ENCODE results near the gene GPR4.
"Not testable (repeated sequence)": the region's sequence is repeated elsewhere in the genome, so short reads cannot be mapped to it uniquely, and the experiment has no call there.

Gene GPR4

DNA sequence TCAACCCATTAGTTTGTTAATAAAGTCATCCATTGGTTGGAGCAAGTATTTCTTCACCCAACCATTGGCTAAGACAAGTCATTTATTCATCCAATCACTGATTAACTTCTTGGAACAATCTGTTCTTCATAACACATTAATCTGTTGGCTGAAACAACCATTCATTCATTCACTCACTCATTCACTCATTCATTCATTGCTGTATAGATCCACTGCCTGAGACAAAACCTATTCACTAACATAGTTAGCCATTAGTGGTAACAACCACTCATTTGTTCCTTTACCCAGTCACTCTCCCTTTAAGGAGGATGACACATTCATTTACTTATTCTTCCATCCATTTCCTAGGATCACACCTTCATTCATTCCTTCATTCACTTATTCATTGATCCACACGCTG, 22.0 kb upstream of the GPR4 start:
- DNase-seq (ENCODE audit: low read depth in 2 of 3, low spot score in 1 of 3): no peak

DNA sequence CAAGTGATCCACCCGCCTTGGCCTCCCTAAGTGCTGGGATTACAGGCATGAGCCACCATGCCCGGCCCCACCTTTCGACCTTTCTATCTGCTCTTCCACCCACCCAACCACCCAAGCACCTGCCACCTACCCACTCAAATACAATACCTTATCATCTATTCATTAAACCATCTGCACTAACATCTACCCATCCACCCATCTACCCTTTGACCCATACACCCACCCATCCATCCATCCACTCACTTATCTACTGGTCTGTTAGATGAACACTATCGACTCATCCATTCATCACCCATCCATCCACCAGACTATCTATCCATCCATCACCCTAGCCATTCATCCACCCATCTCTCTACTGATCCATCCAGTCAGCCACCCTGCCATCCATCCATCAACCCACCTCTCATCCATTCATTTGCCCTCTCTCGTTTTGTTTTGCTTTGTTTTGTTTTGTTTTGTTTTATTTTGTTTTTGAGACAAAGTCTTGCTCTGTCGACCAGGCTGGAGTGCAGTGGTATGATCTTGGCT, 20.0 kb upstream of the GPR4 start:
- DNase-seq (ENCODE audit: low read depth in 2 of 3, low spot score in 1 of 3): no peak

DNA sequence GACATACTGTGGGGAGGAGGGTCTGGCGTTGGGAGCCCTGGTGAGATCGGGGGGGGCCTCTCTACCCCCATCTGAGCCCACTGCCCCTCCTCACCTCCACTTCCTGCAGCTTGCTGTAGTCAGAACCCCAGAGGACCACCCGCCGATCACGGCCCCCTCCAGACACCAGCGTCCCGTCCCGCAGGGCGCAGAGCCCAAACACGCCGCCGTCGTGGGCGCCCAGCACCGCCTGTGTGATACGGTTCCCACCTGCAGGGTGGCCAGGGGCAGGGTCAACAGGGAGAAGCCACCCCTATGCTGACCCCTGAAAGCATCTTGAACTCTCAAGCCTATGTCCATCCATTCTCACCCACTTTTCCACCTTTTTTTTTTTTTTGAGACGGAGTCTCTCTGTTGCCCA, 19.4 kb upstream of the GPR4 start:
- no peak for DNase-seq (ENCODE audit: low read depth in 2 of 3, low spot score in 1 of 3)

DNA sequence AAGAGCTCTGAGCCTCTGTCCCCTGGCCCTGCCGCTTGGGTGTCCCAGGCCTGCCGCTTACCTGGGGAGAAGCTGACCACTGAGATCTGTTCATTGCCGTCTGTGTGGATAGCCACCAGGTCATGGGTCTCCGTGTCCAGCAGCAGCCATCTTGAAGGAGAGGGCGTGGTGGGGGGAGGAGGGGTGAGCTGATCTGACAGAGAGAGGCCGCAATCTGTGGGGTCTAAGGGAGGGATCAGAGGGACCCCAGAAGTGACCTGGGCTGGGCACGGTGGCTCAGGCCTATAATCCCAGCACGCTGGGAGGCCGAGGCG, 14.6 kb upstream of the GPR4 start:
- DNase-seq (ENCODE audit: low read depth in 2 of 3, low spot score in 1 of 3): no peak

DNA sequence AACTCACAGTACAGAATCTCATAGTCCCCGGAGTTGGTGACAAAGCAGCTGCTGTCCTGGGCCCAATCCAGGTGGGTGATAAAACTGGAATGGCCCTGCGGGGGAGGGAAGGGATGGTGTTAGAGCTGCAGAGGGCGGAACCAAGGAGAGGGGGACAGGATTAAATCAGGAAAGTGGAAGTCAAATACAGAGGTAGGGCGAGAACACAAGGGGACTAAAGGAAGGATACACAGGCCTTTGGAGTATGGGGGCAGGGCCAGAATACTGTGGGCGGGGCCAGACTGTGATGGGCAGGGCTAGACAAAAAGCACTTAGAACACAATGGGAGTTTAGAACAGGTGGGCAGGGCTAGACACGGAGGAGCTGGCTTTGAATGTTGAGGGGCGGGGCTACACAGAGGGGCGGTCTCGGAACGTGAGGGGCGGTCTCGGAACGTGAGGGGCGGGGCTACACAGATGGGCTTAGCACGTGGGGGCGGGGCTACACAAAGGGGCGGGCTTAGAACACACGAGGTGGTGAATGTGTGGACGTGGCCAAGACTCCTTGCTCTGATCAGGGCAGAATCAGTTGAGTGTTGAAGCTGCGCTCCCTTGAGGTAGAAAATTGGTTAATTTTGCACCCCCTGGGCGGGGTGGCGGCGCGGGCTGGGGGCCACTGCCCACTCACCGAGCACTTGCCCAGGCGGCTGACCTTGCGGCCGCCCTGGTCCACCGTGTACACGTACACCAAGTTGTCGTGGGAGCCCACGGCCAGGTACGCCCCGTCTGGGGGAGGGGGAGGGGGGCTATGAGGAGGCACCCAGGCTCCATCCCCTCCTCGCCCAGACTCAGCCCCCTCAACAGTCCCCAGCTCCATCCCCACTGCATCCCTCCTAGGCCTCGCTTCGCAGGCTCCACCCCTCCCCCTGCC, 14.0 kb upstream of the GPR4 start:
- DNase-seq (ENCODE audit: low read depth in 2 of 3, low spot score in 1 of 3): peak; percentile 86 to 91 (median 88)

DNA sequence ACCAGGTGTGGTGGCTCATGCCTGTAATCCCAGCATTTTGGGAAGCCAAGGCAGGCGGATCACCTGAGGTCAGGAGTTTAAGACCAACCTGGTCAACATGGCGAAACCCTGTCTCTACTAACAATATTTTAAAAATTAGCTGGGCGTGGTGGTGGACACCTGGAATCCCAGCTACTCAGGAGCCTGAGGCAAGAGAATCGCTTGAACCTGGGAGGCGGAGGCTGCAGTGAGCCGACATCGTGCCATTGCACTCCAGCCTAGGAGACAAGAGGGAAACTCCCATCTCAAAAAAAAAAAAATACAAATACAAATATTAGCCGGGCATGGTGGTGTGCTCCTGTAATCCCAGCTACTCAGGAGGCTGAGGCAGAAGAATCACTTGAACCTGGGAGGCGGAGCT, 13.0 kb upstream of the GPR4 start:
- DNase-seq (ENCODE audit: low read depth in 2 of 3, low spot score in 1 of 3): not testable (repeated sequence)

DNA sequence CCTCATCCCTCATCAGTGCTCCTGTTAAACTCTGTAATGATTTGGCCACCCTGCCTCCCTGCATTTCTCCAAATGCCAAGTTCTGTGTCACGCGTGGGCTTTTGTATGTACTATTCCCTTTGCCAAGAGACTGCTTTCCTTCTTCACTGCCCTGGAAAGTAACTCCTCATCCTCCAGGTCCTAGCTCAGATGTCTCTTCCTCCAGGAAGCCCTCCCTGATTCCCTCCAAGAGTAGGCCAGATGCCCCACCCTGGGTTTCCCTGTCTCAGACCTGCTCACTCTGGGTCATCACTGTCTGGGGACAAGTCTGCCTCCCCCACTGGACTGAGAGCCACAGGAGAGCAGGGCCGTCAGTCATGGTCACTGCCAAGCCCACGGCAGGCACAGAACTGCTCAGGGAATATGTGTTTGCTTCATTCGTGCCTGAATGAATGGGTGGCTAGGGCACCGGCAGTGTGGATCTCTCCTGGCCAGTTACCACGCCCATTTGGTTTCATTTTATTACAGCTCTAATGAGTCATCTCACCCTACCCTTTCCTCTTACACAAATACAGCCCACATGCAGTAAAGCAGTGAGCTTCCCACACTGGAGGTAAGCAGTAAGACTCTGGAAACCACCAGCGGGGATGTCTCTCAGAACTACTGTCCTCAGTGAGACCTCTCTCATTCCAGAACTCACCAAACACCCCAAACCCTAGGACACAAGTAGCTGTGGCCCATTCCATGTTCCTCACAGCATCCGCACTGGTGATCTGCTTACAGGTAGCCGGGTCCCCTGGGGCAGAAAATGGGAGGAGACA, 12.1 kb upstream of the GPR4 start:
- DNase-seq (ENCODE audit: low read depth in 2 of 3, low spot score in 1 of 3): peak; percentile 41 to 54 (median 47)

DNA sequence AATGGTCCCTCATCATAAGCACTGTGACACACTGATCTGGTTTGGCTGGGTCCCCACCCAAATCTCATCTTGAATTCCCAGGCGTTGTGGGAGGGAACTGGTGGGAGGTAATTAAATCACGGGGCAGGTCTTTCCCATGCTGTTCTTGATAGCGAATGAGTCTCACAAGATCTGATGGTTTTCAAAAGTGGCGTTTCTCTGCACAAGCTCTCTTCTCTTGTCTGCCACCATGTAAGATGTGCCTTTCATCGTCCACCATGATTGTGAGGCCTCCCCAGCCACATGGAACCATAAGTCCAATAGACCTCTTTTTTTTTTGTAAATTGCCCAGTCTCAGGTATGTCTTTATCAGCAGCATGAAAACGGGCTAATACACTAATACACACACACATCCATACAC, 6.9 kb upstream of the GPR4 start:
- no peak for DNase-seq (ENCODE audit: low read depth in 2 of 3, low spot score in 1 of 3)

DNA sequence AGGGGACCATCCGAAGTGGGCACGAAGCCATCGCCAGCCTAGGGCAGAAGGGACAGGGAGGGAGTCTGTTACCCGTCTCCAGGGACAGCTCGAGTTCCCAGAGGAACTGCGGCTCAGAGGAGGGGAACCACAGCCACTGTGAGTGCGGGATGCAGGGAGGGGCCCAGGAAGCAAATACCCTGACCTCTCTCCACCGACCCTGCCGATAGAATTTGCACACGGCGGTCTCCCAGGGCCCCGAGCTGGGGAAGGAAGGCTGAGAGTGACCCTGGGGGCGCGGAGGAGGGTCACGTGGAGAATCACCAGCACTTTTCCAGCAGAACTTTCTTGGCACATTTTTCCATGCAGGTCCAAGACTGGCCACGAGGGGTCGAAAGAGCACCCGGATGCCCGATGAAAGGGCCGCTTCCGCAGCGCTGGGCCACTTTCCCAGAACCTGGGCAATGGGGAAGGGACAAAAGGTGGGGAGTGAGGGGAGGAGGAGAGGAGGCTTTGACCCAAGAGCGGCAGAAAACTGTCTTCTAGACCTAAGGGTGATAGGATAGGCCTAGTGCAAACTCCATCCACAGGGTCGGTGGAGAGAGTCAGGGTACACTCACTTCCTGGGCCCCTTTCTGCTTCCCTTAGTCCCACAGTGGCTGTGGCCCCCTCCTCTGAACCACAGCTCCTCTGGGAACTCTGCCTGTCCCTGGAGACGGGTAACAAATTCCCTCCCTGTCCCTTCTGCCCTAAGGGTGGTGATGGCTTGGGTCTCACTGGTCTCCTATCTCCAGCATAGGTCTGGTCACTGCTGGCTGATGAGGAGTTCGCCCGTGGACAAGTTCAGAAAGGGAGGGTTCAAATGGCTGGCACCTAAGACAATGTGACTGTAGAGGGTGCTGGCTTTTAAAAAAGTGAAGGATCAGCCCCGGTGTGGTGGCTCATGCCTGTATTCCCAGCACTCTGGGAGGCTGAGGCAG, 5.3 kb upstream of the GPR4 start:
- DNase-seq (ENCODE audit: low read depth in 2 of 3, low spot score in 1 of 3): peak in 2 of 3 donors; percentile 41 to 44

DNA sequence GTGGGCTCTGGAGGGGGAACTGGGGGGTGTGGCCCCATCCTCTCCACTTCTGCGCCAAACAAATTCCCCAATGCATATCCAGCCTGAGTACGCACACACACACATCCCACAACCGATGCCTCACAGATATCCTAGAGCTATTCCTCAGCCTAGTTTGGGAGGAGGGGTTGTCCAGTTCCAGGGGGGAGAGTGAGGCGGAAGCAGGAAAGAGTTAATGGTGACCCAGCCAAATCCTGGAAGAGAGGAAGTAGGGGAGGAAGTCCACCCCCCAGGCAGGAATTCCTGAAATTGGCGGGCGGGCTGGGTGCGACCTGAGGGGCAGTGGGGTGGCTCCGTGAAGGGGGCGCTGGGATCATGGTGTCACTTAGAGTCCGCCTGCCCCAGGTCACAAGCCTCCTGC, 897 bp downstream of the GPR4 start:
- no peak for DNase-seq (ENCODE audit: low read depth in 2 of 3, low spot score in 1 of 3)

DNA sequence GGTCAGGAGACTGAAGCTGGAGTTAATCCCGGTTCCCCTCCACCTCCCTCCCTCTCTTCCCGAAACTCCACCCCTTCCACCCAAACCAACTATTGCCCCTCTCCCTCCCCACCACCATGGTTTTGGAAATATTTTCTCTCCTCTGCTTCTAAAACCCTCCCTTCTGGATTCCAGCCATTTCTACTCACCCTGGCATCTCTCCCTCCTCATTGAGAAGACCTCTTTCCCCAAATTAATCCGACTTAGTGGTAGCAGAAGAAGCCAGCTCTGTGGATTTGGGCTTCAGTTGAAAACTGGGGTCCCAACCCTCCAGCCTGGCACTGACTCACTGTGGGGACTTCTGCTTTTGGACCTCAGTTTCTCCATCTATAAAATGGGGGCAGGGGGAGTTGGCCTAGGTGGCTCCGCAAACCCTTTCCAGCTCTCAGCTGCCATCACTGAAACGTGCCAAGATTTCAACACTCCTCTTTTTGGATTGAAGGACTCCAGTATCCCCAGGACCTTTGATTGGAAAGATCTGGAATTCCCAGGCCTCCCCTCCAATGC, 1.6 kb downstream of the GPR4 start:
- no peak for DNase-seq (ENCODE audit: low read depth in 2 of 3, low spot score in 1 of 3)

DNA sequence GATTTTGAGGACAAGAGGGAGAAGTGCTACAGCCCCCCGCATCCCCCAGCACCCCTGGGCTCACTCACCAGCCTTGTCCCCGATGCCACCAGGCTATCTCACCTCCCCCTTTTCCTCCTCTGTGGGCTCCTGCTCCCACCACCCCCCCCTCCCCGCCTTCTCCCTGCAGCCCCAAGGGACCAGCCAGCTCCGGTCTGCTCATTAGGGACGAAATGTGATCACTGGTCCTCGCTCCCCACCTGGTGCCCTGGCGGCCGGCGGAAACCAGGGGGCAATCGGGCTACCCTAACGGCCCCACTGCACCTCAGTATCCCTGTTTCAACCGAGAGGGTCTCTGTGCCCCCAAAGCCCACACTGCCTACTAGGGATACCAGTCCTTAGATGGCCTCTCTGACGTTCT, 2.7 kb downstream of the GPR4 start:
- DNase-seq (ENCODE audit: low read depth in 2 of 3, low spot score in 1 of 3): no peak

DNA sequence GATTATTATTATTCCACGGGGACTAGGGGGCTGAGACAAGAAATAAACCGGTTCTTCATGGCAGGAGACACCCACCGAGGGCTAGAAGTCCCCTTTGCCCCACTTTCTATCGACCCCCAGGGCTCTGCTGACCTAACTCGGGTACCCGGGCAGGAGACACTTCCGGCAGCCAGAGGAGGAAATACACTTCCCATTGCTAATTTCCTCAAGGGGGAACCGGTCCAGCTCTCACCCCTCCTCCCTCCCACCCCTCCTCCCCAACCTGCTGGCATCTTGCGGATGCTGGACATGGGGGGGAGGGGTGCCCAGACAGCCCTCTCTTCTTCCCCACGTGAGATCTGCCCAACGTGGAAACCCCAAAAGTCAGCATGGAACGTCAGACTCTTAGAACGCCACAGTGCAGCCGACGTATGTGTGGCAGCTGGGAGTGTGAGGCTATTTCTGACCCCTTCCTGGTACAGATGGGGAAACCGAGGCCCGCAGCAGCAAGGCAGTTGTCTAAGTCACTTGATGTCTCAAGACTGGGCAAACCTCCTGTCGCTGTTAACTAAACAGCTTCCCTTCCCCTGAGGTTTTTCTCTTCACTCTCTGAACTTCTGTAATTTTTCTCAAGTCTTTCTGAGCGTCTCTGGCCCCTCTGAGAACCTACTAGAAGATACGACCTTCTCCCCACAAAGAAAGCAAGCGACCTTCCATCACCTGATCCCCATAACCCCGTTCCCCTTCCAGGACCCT, 3.6 kb downstream of the GPR4 start:
- no peak for DNase-seq (ENCODE audit: low read depth in 2 of 3, low spot score in 1 of 3)

DNA sequence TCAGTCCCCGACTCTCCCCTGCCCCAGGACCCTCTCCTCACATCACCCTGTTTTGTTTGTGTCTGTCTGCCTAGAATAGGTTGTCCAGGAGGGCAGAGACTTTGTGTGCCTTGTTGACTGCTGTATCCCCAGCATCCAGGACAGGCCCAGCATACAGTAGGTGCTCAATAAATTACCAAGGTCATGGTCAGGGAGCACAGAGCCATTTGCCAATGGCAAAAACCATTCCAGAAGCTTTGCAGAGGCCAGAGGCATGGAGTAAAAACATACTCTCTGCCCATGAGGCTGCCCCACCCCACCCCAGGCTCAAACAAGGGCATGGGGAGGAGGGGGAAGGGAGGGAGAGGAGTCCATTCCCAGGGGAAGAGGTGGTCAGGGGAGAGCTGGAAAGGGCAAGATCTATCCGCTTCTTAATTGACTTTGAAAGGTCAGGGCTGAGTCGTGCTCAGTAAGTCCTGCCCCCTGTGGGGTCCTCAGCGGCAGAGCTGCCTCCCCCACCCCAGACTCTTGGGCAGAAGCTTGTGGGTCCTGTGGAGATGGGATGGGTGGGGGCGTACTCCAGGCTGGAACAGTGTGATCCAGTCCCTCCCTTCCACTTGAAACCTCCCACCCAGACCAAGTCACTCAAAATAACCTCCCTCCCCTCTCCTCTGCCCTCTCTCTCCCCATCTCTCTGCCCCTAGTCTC, 4.4 kb downstream of the GPR4 start:
- no peak for DNase-seq (ENCODE audit: low read depth in 2 of 3, low spot score in 1 of 3)

DNA sequence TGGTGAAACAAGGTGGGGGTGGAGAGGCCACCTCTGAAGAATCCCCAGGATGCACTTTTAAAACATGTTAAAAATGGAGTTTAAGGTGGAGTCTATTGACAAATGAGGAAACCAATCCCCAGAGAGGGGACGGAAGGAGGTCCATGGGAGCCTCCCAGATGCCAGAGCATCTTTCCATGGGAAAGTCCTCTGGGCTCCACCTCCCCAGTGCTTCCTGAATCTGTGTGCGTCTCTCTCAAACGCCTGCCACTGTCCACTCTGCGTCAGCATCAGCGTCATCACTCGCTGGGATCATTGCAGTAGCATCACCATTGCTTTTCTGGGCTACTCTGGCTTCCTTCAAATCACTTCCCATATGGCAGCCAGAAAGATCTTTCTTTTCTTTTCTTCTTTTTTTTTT, 6.2 kb downstream of the GPR4 start:
- no peak for DNase-seq (ENCODE audit: low read depth in 2 of 3, low spot score in 1 of 3)

DNA sequence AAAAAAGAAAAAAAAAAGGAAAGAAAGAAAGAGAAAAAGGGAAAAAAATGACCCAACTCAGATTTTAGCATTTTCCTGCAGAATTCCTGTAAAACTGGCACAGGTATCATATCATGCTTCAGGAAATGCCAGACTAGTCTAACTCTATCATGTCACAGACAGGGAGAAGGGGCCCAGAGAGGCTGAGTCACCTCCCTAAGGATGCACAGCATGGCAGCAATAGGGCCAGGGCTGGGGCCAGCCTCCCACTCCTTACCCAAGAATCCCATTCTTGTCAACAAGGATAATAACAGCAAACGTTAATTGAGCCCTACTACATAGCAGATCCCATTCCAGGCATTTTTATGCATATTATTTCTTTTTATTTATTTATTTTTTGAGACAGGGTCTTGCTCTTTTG, 8.5 kb downstream of the GPR4 start:
- no peak for DNase-seq (ENCODE audit: low read depth in 2 of 3, low spot score in 1 of 3)

DNA sequence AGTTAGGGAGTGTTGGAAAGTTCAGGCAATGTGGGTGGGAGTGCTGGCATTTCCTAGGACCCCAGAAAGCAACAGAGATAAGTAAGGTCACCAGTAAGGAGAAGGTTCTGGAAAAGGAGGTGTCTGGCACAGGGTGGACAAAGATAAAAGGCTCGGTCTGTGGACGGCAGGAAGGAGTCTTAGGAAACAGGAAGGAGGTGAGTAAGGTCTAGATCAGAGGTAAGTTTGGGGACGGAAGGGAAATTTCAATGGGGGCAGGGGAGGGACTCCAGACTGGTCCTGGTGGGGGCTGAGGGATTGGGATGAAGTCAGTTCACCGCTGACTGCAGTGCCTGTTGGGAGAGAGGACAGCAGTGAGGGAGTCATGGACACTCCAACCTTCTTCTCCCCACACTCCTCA, 9.6 kb downstream of the GPR4 start:
- no peak for DNase-seq (ENCODE audit: low read depth in 2 of 3, low spot score in 1 of 3)

DNA sequence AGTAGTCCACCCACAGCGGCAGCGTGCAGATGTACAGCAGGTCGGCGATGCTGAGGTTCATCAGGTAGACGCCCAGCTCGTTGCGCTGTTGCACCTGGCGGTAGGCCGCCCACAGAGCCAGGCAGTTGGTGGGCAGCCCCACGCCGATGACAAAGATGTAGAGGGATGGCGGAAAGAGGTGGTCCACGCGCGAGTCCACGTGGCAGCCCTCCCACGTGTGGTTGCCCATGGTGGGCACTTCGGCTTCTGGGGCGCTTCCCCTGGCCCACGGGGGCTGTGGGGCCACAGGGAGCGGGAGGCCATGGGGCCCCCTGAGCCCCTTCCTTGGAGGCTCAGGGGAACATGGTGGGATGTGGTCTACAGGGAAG, 10.4 kb downstream of the GPR4 start:
- no peak for DNase-seq (ENCODE audit: low read depth in 2 of 3, low spot score in 1 of 3)

DNA sequence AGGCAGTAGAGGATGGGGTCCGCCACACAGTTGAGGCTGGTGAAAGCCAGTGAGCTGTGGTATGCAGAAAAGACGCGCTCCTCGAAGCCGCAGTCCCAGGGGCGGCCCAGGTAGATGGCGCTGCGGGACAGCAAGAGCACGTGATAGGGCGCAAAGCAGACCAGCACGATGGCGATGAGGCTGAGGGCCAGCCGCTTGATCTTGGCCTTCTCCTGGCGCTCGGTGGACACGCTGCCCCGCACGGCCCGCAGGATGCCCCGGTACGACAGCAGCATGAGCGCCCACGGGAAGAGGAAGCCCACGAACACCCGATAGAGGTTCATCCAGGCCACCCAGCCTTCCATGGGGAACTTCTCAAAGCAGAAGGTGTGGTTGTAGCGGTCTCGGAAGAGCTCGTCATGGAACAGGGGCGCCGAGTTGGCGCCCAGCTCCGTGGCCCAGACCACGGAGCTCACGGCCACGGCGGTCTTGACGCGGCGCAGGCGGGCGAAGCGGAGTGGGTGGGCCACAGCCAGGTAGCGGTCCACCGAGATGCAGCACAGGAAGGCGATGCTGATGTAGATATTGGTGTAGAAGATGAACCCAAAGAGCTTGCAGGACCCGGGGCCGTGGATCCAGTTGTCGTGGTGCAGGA, 10.9 kb downstream of the GPR4 start:
- DNase-seq (ENCODE audit: low read depth in 2 of 3, low spot score in 1 of 3): peak in 1 of 3 donors; percentile 41

Data from stimulated activated CD4-positive, alpha-beta T cell treated with anti-CD3 and anti-CD28 coated beads, Interleukin-12 subunit alpha, Interleukin-12 subunit beta, amount 100 ng/mL, for 48 hours (primary cell).